H1 (cell line): ENCODE measurements around the gene LEMD2. TPM values are rescaled to one million over a fixed set of nuclear protein-coding genes. Genes with fewer than 3 reads are reported as not detected.

Experiments used
- CHD7 ChIP-seq: fragments of 300-600 bp; sonication (generic); IDR thresholded peaks from 2 replicates; pipeline ENCODE4 v1.7.1; 2012; ENCODE audit warnings: low read length, moderate library complexity, mild to moderate bottlenecking, inconsistent platforms; ENCODE audit not compliant: insufficient replicate concordance
- SIRT6 ChIP-seq: IDR thresholded peaks from one replicate; pipeline ENCODE4 v1.7.1; 2012; ENCODE audit warnings: low read length, inconsistent platforms
- polyA plus RNA-seq, 7 experiments: library from polyadenylated mRNA; depleted of rRNA in 3 of 7; stranded (reverse) in 5 of 7; unstranded in 2 of 7; fragments of >200 nt in 5 of 7; fragments of 200-250 nt in 2 of 7; gene quantifications; 1 replicate in 5 of 7; 2 replicates in 1 of 7; 4 replicates in 1 of 7; pipeline versions ENCODE4 v1.2.1 to v1.2.3, GENCODE V29; 2011 to 2013; ENCODE audit warnings: missing spikeins in 2 of 7, mixed read lengths in 2 of 7
- total RNA-seq: library from RNA; stranded (reverse); fragmentation: NEBNext Ultra II Directional; extraction: Animal tissue kit (Norgen Biotek cat#: 25700); gene quantifications from 2 replicates; pipeline ENCODE4 v1.2.1, GENCODE V29; 2021
- TF ChIP-seq, protein P1 (sequence below): IDR thresholded peaks from 2 replicates; pipeline ENCODE4 v1.6.1; 2011; ENCODE audit warnings: low read depth, mild to moderate bottlenecking, low read length; ENCODE audit not compliant: insufficient read depth

LEMD2 gene
- total and polyA plus RNA-seq, 2 of the 8 experiments (the other 6 are each of a cell fraction or from before 2014, with no cell fraction given), result 32.7 to 57.3 TPM

GRCh38 chr6:33726696-33727095 lies 62.2 kb downstream of the LEMD2 start (continued):
- TF ChIP-seq SIRT6, result no peak
- TF ChIP-seq, protein P1, sequence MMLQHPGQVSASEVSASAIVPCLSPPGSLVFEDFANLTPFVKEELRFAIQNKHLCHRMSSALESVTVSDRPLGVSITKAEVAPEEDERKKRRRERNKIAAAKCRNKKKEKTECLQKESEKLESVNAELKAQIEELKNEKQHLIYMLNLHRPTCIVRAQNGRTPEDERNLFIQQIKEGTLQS, result no peak
- no peak for TF ChIP-seq CHD7
